Muscle layer of colon (tissue), 2 donors: ENCODE results near the gene TTLL1.
"Not testable (repeated sequence)": the region's sequence is repeated elsewhere in the genome, so short reads cannot be mapped to it uniquely, and the experiment has no call there.

Experiments used
- H3K27ac ChIP-seq: one replicate; pipeline ENCODE4 v1.7.0; 2013; ENCODE audit warnings: low read depth, mild to moderate bottlenecking, low read length, moderate library complexity
- H3K27me3 ChIP-seq, 2 donors: one replicate each; pipeline ENCODE4 v1.7.0; 2013; ENCODE audit warnings: low read length in 2 of 2, mild to moderate bottlenecking in 2 of 2; ENCODE audit not compliant: insufficient read depth in 2 of 2, control insufficient read depth in 1 of 2
- H3K36me3 ChIP-seq: one replicate; pipeline ENCODE4 v1.7.0; 2013; ENCODE audit warnings: mild to moderate bottlenecking, low read length; ENCODE audit not compliant: insufficient read depth
- H3K4me1 ChIP-seq: one replicate; pipeline ENCODE4 v1.7.0; 2013; ENCODE audit warnings: mild to moderate bottlenecking, low read length; ENCODE audit not compliant: insufficient read depth
- H3K4me3 ChIP-seq, 2 donors: one replicate each; pipeline ENCODE4 v1.7.0; 2013; ENCODE audit warnings: low read length in 2 of 2, low read depth in 1 of 2, mild to moderate bottlenecking in 1 of 2, moderate library complexity in 1 of 2
- H3K9ac ChIP-seq: one replicate; pipeline ENCODE4 v1.7.0; 2013; ENCODE audit warnings: low read length
- H3K9me3 ChIP-seq: one replicate; pipeline ENCODE4 v1.7.0; 2013; ENCODE audit warnings: mild to moderate bottlenecking, low read length
- donor health status: abdominal sarcoma.
- donor health status: Adenocarcinoma of cecum.

Gene TTLL1

GRCh38 chr22:42996646-42997365 lies 92.4 kb downstream of the TTLL1 start:
- peak overlapping the region; percentile 20 for H3K27ac ChIP-seq
- peaks cover 70% of the 10 kb centered on the region for H3K4me1 ChIP-seq
- H3K4me3 ChIP-seq = no peak overlapping the region
- no peak overlapping the region for H3K9ac ChIP-seq
- H3K36me3 ChIP-seq = no peaks in the 10 kb centered on the region
- H3K27me3 ChIP-seq = no peaks in the 10 kb centered on the region
- no peaks in the 10 kb centered on the region for H3K9me3 ChIP-seq

DNA sequence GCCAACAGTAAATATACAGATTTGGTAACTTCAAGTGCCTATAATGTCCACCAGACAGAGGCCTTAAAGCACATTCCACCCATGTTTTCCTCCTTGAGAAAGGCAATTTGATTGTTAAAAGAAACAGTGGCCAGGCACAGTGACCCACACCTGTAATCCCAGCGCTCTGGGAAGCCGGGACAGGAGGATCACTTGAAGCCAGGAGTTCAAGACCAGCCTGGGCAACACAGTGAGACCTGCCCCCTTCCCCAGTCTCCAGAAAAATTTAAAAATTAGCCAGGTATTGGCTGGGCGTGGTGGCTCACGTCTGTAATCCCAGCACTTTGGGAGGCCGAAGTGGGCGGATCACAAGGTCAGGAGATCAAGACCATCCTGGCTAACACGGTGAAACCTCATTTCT lies 93.5 kb downstream of the TTLL1 start:
- H3K27me3 ChIP-seq, H3K9ac ChIP-seq: not testable (repeated sequence)
- H3K4me1 ChIP-seq = peaks cover 67% of the 10 kb centered on the region

DNA sequence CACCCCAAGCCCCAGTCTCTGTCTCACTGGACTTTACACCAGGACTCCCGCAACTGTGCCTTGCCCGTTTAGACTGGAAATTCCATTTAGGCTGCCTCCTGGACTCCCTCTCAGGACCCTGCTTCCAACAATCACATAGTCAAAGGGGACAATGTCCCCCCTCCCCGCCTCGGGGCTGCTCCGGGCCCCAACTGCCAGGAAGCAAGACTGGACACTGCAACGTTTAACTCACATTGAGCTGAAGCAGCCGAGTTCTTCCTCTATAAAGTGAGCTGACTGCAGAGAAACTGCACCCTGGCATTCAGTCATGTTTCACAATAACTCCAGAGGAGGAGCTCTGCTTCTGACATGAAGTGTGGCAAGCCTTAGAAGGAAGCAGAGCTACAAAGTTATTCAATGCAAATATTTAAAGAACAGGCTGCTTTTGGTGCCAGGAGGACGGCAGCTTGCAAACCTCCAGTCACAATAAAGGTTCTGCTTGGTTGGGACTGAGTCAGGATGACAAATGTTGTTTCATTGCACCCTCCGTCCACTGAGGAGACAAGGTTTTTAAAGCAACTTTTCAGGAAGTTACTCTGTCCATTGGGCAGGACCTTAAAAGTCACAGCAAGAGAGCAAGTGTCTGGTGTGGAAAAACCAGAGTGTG lies 94.2 kb downstream of the TTLL1 start:
- no peaks in the 10 kb centered on the region for H3K27me3 ChIP-seq
- H3K9ac ChIP-seq = peak overlapping the region; percentile 21
- no peaks in the 10 kb centered on the region for H3K36me3 ChIP-seq
- peak overlapping the region; percentile 99 for H3K27ac ChIP-seq
- no peaks in the 10 kb centered on the region for H3K9me3 ChIP-seq
- H3K4me3 ChIP-seq = peak overlapping the region; percentile 54 to 63
- peaks cover 67% of the 10 kb centered on the region for H3K4me1 ChIP-seq

More for the DNA sequence above, 93.5 kb downstream of the TTLL1 start:
- H3K9me3 ChIP-seq, H3K36me3 ChIP-seq: not testable (repeated sequence)
- H3K4me3 ChIP-seq = peak overlapping the region in 1 of 2 donors; percentile 63
- peak overlapping the region; percentile 99 for H3K27ac ChIP-seq

- no peaks in the 10 kb centered on the region for H3K27me3 ChIP-seq
- peak overlapping the region; percentile 54 to 63 for H3K4me3 ChIP-seq
- H3K9me3 ChIP-seq = no peaks in the 10 kb centered on the region
- H3K36me3 ChIP-seq = no peaks in the 10 kb centered on the region
- H3K4me1 ChIP-seq = peaks cover 66% of the 10 kb centered on the region
- H3K9ac ChIP-seq = peak overlapping the region; percentile 21
- H3K27ac ChIP-seq = peak overlapping the region; percentile 99
Observed at GRCh38 chr22:42994276-42994916, 94.8 kb downstream of the TTLL1 start.

DNA sequence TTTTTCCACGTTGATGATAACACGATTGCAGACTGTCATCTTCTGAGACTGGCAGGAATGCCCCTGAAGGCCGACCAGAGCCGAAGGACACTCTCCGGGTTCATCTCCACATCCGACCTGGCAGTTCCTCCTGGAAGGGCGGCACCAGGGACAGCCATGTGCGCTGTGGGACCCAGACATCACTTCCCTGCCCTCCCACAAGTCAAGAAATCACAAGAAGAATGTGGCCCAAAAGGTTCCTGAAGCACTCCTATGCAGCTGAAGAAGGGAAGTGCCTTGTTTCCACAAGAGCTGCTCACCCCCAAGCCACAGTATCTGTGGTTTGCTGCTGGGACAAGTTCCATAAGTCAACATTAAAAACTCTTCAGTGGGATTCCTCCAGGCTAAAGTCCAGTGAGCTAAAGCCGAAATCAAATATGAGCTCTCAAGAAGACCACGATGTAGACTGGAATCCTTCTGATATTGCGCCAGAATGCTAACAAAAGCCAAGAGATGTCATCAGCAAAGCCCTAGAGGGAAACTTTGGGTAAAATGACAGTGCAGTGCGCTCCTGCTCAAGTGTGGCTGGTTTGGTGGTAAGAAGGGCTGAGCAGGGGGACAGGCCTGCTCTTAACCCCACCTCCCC lies 95.4 kb downstream of the TTLL1 start:
- no peaks in the 10 kb centered on the region for H3K9me3 ChIP-seq
- peak overlapping the region; percentile 99 for H3K27ac ChIP-seq
- no peaks in the 10 kb centered on the region for H3K27me3 ChIP-seq
- H3K9ac ChIP-seq = peak overlapping the region; percentile 4
- H3K4me3 ChIP-seq = peak overlapping the region; percentile 15 to 63
- H3K4me1 ChIP-seq = peaks cover 66% of the 10 kb centered on the region
- H3K36me3 ChIP-seq = no peaks in the 10 kb centered on the region

- H3K36me3 ChIP-seq = no peaks in the 10 kb centered on the region
- peaks cover 62% of the 10 kb centered on the region for H3K4me1 ChIP-seq
- H3K27ac ChIP-seq = peak overlapping the region; percentile 99
- H3K27me3 ChIP-seq = no peaks in the 10 kb centered on the region
- peak overlapping the region in 1 of 2 donors; percentile 63 for H3K4me3 ChIP-seq
- H3K9ac ChIP-seq = peak overlapping the region; percentile 2
- no peaks in the 10 kb centered on the region for H3K9me3 ChIP-seq
Observed at GRCh38 chr22:42992886-42993479, 96.2 kb downstream of the TTLL1 start.

- H3K27me3 ChIP-seq = no peaks in the 10 kb centered on the region
- no peaks in the 10 kb centered on the region for H3K9me3 ChIP-seq
- no peak overlapping the region for H3K4me3 ChIP-seq
- peaks cover 60% of the 10 kb centered on the region for H3K4me1 ChIP-seq
- no peak overlapping the region for H3K9ac ChIP-seq
- H3K27ac ChIP-seq = peak overlapping the region; percentile 8
- H3K36me3 ChIP-seq = no peaks in the 10 kb centered on the region
Observed at GRCh38 chr22:42992092-42992491, 97.1 kb downstream of the TTLL1 start.

GRCh38 chr22:42991010-42991651 lies 98.1 kb downstream of the TTLL1 start:
- H3K27ac ChIP-seq = no peak overlapping the region
- peaks cover 60% of the 10 kb centered on the region for H3K4me1 ChIP-seq
- no peaks in the 10 kb centered on the region for H3K36me3 ChIP-seq
- no peak overlapping the region for H3K9ac ChIP-seq
- H3K27me3 ChIP-seq = no peaks in the 10 kb centered on the region
- no peaks in the 10 kb centered on the region for H3K9me3 ChIP-seq
- H3K4me3 ChIP-seq = no peak overlapping the region

DNA sequence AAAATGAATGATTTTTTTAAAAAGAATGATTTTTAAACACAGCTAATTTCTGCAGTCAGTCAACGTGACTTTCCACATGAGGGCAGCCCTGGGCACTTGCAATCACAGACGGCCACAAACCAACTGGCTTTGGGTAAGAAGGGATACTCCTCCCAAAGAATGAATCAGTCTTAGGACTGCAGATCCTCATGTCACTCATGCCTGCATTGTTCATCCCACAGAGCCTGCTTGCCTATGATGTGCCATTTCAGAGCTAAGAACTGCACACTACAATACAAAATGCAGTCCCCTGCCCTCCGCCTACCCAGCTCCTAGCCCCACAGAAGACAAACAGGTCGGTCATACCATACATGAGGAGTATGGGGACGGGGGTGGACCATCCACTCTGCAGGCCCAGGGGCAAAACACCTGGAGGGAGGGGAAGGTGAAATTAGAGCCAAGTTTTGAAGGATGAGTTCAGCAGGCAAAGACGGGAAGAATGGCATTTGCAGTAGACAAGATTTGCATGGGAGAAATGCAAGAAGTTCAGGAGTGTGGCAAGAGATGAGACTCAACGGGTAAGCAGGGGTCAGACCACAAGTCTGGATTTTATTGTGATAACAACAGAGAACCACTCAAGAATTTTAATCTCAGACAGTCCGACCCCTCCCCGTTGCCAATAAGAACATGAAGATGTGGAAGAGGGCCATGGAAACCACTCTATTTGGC lies 98.9 kb downstream of the TTLL1 start:
- Histone ChIP-seq H3K36me3 (no peaks in the 10 kb centered on the region), H3K4me3 (no peak overlapping the region), H3K27ac (no peak overlapping the region), H3K27me3 (no peaks in the 10 kb centered on the region), H3K9me3 (no peaks in the 10 kb centered on the region), H3K9ac (no peak overlapping the region), H3K4me1 (peaks cover 59% of the 10 kb centered on the region)
